ENCODE data around the gene CXCL11. TPM values are rescaled to one million over a fixed set of nuclear protein-coding genes. Genes with fewer than 3 reads are reported as not detected.

Gene CXCL11
- polyA plus RNA-seq, 6 donors from 2014 or later = not detected

- H3K4me1 Mint-ChIP-seq = peaks cover 23 to 31% (median 27%) of the 10 kb centered on the region in 3 donors
- H3K27ac Mint-ChIP-seq = peak overlapping the region in 3 of 6 donors; percentile 22 to 34 (median 29)
- peak overlapping the region in 5 of 8 donors; percentile 3 to 70 (median 47) for H3K4me3 Mint-ChIP-seq
- peaks cover 0 to 2% (median 0%) of the 10 kb centered on the region in 7 donors for H3K9me3 Mint-ChIP-seq
- ATAC-seq (ENCODE audit: low read depth in 2 of 2) (peak in 1 of 2 donors; percentile 22), DNase-seq (no peak)
- H3K27me3 Mint-ChIP-seq = no peaks in the 10 kb centered on the region
- H3K36me3 Mint-ChIP-seq = no peaks in the 10 kb centered on the region
Measured at GRCh38 chr4:76024065-76024464, 11.8 kb downstream of the CXCL11 start.

GRCh38 chr4:76023389-76023788, 12.5 kb downstream of the CXCL11 start, which contains the start of gene CXCL10:
TSS of gene CXCL10 (minus strand) at chr4:76023497. CDS start at chr4:76023431, 66 bp downstream.
- Mint-ChIP-seq H3K4me1 (peaks cover 18 to 26% (median 23%) of the 10 kb centered on the region in 3 donors), H3K9me3 (peaks cover 0 to 2% (median 0%) of the 10 kb centered on the region in 7 donors), H3K27ac (peak within 1 kb of the TSS in 4 of 6 donors; percentile 22 to 84 (median 35)), H3K4me3 (peak within 1 kb of the TSS in 5 of 8 donors; percentile 3 to 70 (median 47)), H3K36me3 (no peaks in the 10 kb centered on the region), H3K27me3 (no peaks in the 10 kb centered on the region)
- DNase-seq (peak; percentile 9), ATAC-seq (ENCODE audit: low read depth in 2 of 2) (peak; percentile 76 to 86)

- H3K27ac Mint-ChIP-seq = no peak overlapping the region
- no peaks in the 10 kb centered on the region for H3K36me3 Mint-ChIP-seq
- DNase-seq (no peak), ATAC-seq (ENCODE audit: low read depth in 2 of 2) (no peak)
- no peaks in the 10 kb centered on the region for H3K27me3 Mint-ChIP-seq
- peaks cover 16 to 23% (median 20%) of the 10 kb centered on the region in 3 donors for H3K4me1 Mint-ChIP-seq
- H3K4me3 Mint-ChIP-seq = peak overlapping the region in 1 of 8 donors; percentile 8
- peaks cover 0 to 2% (median 0%) of the 10 kb centered on the region in 7 donors for H3K9me3 Mint-ChIP-seq
Measured at GRCh38 chr4:76022677-76023076, 13.2 kb downstream of the CXCL11 start.

DNA sequence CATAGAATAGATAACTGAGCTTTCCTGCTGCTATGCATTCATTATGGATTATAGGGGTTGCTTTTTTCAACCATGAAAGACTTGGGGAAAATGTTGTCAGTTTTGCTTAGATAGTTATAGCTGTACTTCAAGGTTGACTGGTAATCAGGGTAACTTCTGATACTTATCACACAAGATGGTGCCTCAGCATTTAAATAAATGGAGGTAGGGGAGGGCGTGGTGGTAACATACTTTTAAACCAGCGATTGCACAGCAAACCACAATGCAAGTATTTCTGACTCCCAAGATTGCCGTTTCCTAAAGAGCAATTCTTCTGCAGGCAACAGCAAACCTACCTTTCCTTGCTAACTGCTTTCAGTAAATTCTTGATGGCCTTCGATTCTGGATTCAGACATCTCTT, 13.8 kb downstream of the CXCL11 start:
- peaks cover 0 to 2% (median 0%) of the 10 kb centered on the region in 7 donors for H3K9me3 Mint-ChIP-seq
- H3K4me1 Mint-ChIP-seq = peaks cover 16 to 23% (median 20%) of the 10 kb centered on the region in 3 donors
- ATAC-seq (ENCODE audit: low read depth in 2 of 2) = no peak
- H3K4me3 Mint-ChIP-seq = no peak overlapping the region
- DNase-seq = no peak
- H3K27me3 Mint-ChIP-seq = no peaks in the 10 kb centered on the region
- H3K27ac Mint-ChIP-seq = no peak overlapping the region
- H3K36me3 Mint-ChIP-seq = no peaks in the 10 kb centered on the region

GRCh38 chr4:76017056-76017686, 18.7 kb downstream of the CXCL11 start:
- H3K27ac Mint-ChIP-seq = no peak overlapping the region
- peaks cover 6 to 22% (median 12%) of the 10 kb centered on the region in 3 donors for H3K4me1 Mint-ChIP-seq
- peaks cover 0 to 2% (median 0%) of the 10 kb centered on the region in 7 donors for H3K9me3 Mint-ChIP-seq
- DNase-seq (no peak), ATAC-seq (ENCODE audit: low read depth in 2 of 2) (no peak)
- no peak overlapping the region for H3K4me3 Mint-ChIP-seq
- no peaks in the 10 kb centered on the region for H3K36me3 Mint-ChIP-seq
- H3K27me3 Mint-ChIP-seq = no peaks in the 10 kb centered on the region

DNA sequence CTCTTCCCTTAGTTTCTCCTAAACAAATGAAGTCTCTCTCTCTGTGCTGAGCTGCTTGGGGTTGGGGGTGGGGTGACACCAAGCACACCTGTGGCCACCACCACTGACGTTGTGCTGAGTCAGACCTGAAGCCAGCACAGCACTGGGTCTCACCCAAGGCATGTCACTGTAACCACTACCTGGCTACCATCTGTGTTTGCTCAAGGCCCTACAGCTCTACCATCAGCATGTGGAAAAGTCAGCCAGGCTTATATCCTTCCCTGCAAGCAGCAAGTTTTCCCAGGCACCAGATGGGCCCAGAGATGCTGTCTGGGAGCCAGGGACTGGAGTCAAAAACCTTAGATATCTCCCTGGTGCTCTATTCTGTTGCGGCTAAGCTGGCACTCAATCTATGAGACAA, 19.5 kb downstream of the CXCL11 start:
- H3K9me3 Mint-ChIP-seq = peaks cover 0 to 2% (median 0%) of the 10 kb centered on the region in 7 donors
- no peaks in the 10 kb centered on the region for H3K27me3 Mint-ChIP-seq
- H3K4me1 Mint-ChIP-seq = peaks cover 6 to 30% (median 13%) of the 10 kb centered on the region in 3 donors

GRCh38 chr4:76013540-76013939, 22.3 kb downstream of the CXCL11 start:
- H3K27me3 Mint-ChIP-seq = no peaks in the 10 kb centered on the region
- no peak for DNase-seq
- peaks cover 6 to 31% (median 13%) of the 10 kb centered on the region in 3 donors for H3K4me1 Mint-ChIP-seq
- H3K9me3 Mint-ChIP-seq = no peaks in the 10 kb centered on the region
- no peak for ATAC-seq (ENCODE audit: low read depth in 2 of 2)
- H3K4me3 Mint-ChIP-seq = no peak overlapping the region
- peak overlapping the region in 1 of 6 donors; percentile 8 for H3K27ac Mint-ChIP-seq
- H3K36me3 Mint-ChIP-seq = no peaks in the 10 kb centered on the region

More for the DNA sequence above, 19.5 kb downstream of the CXCL11 start:
- ATAC-seq (ENCODE audit: low read depth in 2 of 2) (no peak), DNase-seq (no peak)
- Mint-ChIP-seq H3K4me3 (peak overlapping the region in 1 of 8 donors; percentile 26), H3K27ac (peak overlapping the region in 1 of 6 donors; percentile 96), H3K36me3 (no peaks in the 10 kb centered on the region)

DNA sequence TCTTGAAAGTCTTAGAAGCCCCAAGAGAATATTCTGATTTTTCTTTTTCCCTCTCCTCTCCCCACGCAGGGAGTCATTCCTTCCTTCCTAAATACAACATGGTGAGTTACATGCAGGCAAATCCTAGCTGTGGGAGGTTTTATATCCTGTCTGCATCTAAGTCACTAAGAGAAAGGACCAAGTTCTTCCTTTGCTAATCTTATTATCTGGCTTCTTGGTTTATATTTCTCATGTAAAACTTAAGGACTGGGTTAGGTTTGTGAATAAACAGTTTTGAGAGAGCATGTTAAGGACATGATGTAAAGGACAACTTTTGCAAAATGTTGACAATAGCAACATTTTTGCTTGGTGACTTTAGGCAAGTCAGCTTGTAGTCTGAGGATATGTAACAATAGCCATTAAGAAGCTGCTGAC, 23.5 kb downstream of the CXCL11 start:
- H3K4me3 Mint-ChIP-seq = peak overlapping the region in 2 of 8 donors; percentile 32 to 65
- H3K36me3 Mint-ChIP-seq = no peaks in the 10 kb centered on the region
- H3K27me3 Mint-ChIP-seq = peaks cover 0 to 4% (median 0%) of the 10 kb centered on the region in 3 donors

DNA sequence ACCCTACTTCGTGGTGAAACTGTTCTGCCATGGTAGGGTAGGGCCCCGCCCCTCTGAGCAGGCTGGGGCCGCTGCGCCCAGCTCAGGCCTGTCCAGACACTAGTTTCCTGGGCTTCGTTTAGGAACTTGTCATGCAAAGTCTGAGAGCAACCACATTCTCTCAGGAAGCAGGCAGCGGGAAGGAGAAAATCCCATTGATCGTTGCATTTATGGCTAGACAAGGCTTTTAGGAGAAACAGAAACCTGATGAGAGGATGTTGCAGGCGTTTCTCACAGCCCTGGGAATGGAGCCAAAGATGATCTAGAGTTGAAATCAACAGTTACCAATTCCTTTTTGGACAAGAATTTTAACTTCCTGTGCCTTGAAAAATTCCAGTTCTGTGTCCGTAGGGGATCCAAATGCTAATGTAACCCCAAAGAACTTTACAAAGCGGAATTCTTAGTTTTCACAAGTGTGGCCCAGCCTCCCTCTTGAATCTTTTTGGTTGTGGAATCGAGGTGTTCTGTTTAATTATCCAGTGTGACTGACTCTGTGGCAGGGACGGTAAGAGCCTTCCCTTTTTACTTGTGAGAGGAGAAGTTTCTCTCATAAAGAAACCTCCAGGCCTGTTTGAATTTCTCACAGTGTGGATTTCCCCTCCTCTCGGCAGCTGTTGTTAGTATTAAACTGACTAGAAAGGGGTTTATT, 24.0 kb downstream of the CXCL11 start:
- H3K4me3 Mint-ChIP-seq = peak overlapping the region in 2 of 8 donors; percentile 32 to 65
- H3K4me1 Mint-ChIP-seq = peaks cover 6 to 31% (median 13%) of the 10 kb centered on the region in 3 donors
- peaks cover 0 to 4% (median 0%) of the 10 kb centered on the region in 3 donors for H3K27me3 Mint-ChIP-seq
- H3K27ac Mint-ChIP-seq = peak overlapping the region in 2 of 6 donors; percentile 4 to 65
- no peaks in the 10 kb centered on the region for H3K36me3 Mint-ChIP-seq
- DNase-seq = no peak
- ATAC-seq (ENCODE audit: low read depth in 2 of 2) = peak in 1 of 2 donors; percentile 80
- H3K9me3 Mint-ChIP-seq = no peaks in the 10 kb centered on the region

More for the DNA sequence above, 23.5 kb downstream of the CXCL11 start:
- Mint-ChIP-seq H3K27ac (peak overlapping the region in 2 of 6 donors; percentile 4 to 65), H3K4me1 (peaks cover 6 to 31% (median 13%) of the 10 kb centered on the region in 3 donors), H3K9me3 (no peaks in the 10 kb centered on the region)
- DNase-seq = no peak
- ATAC-seq (ENCODE audit: low read depth in 2 of 2) = no peak

GRCh38 chr4:76011018-76011670, 24.7 kb downstream of the CXCL11 start:
- H3K9me3 Mint-ChIP-seq = no peaks in the 10 kb centered on the region
- H3K27me3 Mint-ChIP-seq = peaks cover 0 to 4% (median 0%) of the 10 kb centered on the region in 3 donors
- no peak for DNase-seq
- peak overlapping the region in 1 of 6 donors; percentile 85 for H3K27ac Mint-ChIP-seq
- H3K36me3 Mint-ChIP-seq = no peaks in the 10 kb centered on the region
- no peak for ATAC-seq (ENCODE audit: low read depth in 2 of 2)
- H3K4me1 Mint-ChIP-seq = peaks cover 6 to 31% (median 13%) of the 10 kb centered on the region in 3 donors
- H3K4me3 Mint-ChIP-seq = peak overlapping the region in 1 of 8 donors; percentile 72

- no peaks in the 10 kb centered on the region for H3K36me3 Mint-ChIP-seq
- H3K4me3 Mint-ChIP-seq = peak overlapping the region in 1 of 8 donors; percentile 48
- peaks cover 6 to 26% (median 13%) of the 10 kb centered on the region in 3 donors for H3K4me1 Mint-ChIP-seq
- ATAC-seq (ENCODE audit: low read depth in 2 of 2) (no peak), DNase-seq (no peak)
- H3K27me3 Mint-ChIP-seq = peaks cover 0 to 4% (median 0%) of the 10 kb centered on the region in 3 donors
- H3K27ac Mint-ChIP-seq = peak overlapping the region in 3 of 6 donors; percentile 14 to 77 (median 34)
- H3K9me3 Mint-ChIP-seq = no peaks in the 10 kb centered on the region
Measured at GRCh38 chr4:76010576-76010975, 25.3 kb downstream of the CXCL11 start.

GRCh38 chr4:76009311-76009710, 26.6 kb downstream of the CXCL11 start:
- peaks cover 0 to 4% (median 0%) of the 10 kb centered on the region in 3 donors for H3K27me3 Mint-ChIP-seq
- DNase-seq = no peak
- no peak overlapping the region for H3K27ac Mint-ChIP-seq
- peaks cover 0 to 17% (median 4%) of the 10 kb centered on the region in 3 donors for H3K4me1 Mint-ChIP-seq
- H3K36me3 Mint-ChIP-seq = no peaks in the 10 kb centered on the region
- no peak for ATAC-seq (ENCODE audit: low read depth in 2 of 2)
- no peak overlapping the region for H3K4me3 Mint-ChIP-seq
- H3K9me3 Mint-ChIP-seq = no peaks in the 10 kb centered on the region
